ENCODE measurements around the gene UNC13B.

UNC13B gene

DNA sequence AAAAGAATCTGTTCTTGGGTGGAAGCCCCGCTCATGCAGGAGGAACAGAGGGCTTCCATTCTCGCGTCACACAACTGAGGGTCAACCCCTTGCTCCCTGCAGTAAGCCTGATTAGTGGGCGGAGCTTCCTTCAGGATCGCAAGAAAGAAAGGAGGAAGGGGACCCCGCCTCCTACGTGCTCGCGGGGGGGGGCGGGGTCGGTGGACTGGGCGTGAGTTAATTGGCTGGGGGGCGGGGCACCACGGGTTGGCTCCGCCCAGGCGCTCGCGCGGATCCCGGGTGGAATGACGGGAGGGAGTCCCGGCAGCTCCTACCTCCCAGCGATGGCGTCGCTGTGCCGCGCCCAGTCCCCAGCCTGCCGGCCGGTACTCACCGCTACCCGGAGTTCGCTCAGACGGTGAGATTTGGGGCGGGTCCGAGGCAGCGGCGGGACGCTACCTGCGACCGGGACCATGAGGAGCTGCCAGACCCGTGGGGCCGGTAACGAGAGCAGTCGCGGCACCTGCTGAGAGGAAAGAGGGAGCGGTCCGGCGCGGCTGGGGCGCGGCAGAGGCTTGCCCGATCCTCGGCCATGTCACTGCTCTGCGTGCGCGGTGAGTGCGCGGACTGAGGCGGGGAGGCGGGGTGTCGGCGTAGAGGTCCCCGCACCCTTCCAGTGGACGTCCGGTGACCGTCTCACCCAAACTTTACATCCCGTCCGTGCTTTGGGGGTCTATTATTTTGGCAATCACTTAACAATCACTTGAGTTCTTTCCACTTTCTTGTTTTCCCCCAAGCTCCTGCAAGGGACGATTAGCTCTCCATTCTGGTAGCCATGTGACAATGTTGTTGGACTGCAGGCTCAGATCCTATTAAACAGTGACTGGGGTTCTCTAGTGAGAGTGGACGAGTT lies at the start of gene UNC13B:
UNC13B (plus strand) TSS at position 297 of the 892 bp plus-strand sequence; CDS start at position 572, 275 bp downstream.
- peak within 1 kb of the TSS; percentile 85 for H3K4me3 ChIP-seq (ENCODE audit: low read depth, low read length)
- TF ChIP-seq, protein P1, sequence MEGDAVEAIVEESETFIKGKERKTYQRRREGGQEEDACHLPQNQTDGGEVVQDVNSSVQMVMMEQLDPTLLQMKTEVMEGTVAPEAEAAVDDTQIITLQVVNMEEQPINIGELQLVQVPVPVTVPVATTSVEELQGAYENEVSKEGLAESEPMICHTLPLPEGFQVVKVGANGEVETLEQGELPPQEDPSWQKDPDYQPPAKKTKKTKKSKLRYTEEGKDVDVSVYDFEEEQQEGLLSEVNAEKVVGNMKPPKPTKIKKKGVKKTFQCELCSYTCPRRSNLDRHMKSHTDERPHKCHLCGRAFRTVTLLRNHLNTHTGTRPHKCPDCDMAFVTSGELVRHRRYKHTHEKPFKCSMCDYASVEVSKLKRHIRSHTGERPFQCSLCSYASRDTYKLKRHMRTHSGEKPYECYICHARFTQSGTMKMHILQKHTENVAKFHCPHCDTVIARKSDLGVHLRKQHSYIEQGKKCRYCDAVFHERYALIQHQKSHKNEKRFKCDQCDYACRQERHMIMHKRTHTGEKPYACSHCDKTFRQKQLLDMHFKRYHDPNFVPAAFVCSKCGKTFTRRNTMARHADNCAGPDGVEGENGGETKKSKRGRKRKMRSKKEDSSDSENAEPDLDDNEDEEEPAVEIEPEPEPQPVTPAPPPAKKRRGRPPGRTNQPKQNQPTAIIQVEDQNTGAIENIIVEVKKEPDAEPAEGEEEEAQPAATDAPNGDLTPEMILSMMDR (IDR thresholded peaks at IDR 0.05; ENCODE audit: low read depth, low read length, missing control alignments) = no peak
- peak; percentile 69 for DNase-seq (ENCODE audit: low read depth)
- in situ Hi-C loops (cut with HindIII; ENCODE audit: low sequenced_read_pairs) = loop anchor here (25.0 kb wide), 1 partner anchor 275 kb away; no protein-coding TSS in a partner anchor

DNA sequence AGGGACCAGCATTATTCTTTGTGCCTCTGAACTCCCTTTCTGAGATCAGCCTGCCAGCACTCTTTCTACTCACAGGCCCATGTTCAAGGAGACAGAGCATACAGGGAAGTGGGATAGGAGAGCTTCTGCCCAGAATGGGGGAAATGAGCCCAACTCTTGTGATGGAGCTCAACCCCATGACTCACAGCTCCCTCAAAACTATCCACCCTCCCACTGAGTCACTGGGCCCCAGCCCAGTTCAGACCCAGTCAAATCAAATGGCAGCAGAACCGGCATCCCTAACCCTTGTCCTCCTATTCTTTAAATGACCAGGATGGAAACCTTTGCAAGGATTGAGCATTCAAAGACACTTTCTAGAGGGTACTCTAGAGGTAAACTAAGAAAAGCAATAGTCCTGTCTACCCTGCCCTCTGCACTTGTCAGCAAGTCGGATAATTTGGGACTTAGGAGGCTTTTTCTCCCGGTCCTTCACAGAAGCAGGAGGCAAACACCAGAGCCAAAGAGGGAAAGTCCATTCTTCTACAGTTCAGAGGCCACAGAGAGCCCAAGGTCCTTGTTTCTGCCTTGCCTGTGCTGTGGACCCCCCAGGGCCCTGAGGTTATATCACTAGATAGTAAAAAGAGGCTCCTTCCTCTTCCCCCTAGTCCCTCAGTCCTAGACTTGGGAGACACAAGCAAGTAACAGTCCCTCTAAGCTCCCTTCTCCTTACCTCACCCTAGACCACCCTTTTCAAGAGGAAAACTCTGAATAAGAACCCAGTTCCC lies 49.4 kb upstream of the UNC13B start:
- DNase-seq (ENCODE audit: low read depth) = no peak
- peak overlapping the region; percentile 28 for H3K4me3 ChIP-seq (ENCODE audit: low read depth, low read length)
- in situ Hi-C loops (cut with HindIII; ENCODE audit: low sequenced_read_pairs) = no loop called here
- TF ChIP-seq, protein P1 (IDR thresholded peaks at IDR 0.05; ENCODE audit: low read depth, low read length, missing control alignments) = no peak

DNA sequence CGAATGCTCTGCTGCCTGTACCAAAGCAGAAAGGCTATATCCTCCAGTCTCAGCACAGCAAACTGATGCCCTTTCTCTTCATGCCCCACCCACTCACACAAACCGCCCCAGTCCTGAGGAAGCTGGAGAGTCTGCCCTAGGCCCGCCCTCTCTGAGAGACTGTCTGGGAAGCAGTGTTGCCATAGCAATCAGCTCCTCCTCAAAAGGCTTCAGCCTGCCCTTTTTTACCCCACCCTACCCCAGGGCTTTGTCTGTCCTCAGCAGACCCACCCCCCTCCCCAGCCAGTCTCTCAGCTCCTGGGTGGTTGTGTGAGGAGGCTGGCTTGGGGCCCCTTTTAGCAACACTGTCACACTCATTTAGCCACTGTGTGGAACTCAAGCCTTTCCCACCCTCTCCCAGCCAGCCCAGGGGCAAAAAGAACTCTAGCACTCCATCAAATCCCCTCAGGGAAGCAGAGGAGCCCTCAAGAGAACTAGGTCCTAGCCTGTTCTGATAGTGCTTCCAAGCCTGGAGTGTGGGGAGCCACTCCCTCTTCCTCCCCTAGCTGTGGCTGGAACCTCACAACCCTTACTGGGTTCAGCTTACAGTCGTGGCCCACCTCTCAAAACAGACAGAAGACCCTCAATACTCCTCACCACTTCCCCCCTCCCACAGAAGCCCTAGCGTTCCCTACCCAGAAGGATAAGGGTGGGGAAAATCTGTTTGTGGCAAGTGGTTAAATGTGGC lies 47.5 kb upstream of the UNC13B start:
- DNase-seq (ENCODE audit: low read depth) = peak; percentile 76
- H3K4me3 ChIP-seq (ENCODE audit: low read depth, low read length) = peak overlapping the region; percentile 68
- in situ Hi-C loops (cut with HindIII; ENCODE audit: low sequenced_read_pairs) = no loop called here
- TF ChIP-seq, protein P1 (IDR thresholded peaks at IDR 0.05; ENCODE audit: low read depth, low read length, missing control alignments) = no peak

DNA sequence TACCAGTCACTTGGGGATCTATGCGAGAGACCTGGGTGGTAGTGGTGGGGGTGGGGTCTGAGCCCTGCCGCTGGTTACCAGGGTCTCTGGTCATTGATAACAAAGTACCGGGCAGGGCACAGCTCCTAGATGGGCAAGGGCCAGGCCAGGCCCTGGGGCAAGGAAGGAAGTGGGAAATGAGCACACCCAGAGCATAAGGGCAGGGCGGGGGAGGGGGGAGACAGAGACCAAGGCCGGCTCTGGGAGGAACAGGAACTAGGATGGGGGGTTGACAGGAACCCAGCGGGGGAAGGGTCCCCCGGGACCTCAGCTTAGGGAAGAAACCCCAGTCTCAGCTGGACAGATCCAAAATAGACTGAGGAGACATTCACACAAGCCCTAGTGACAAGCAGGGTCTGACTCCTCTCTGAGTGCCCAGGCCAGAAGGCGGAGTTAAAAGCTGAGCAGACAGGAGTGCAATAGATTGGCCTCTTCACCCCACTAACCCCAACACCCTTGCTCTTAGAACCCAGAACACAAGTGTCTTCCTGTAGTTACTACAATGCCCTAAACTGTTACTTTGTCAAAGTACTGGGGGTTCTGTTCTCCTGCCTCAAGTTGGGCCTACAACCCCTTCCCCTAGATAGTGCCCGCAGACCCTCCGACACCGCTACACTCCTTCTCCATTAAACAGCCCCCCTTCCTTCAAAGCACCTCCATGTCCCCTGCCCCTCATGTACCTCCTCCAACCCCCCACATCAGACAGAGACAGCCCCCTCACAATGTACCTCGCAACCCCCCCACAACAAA lies 46.8 kb upstream of the UNC13B start:
- DNase-seq (ENCODE audit: low read depth) = no peak
- in situ Hi-C loops (cut with HindIII; ENCODE audit: low sequenced_read_pairs) = no loop called here
- TF ChIP-seq, protein P1 (IDR thresholded peaks at IDR 0.05; ENCODE audit: low read depth, low read length, missing control alignments) = no peak
- H3K4me3 ChIP-seq (ENCODE audit: low read depth, low read length) = peak overlapping the region; percentile 68

DNA sequence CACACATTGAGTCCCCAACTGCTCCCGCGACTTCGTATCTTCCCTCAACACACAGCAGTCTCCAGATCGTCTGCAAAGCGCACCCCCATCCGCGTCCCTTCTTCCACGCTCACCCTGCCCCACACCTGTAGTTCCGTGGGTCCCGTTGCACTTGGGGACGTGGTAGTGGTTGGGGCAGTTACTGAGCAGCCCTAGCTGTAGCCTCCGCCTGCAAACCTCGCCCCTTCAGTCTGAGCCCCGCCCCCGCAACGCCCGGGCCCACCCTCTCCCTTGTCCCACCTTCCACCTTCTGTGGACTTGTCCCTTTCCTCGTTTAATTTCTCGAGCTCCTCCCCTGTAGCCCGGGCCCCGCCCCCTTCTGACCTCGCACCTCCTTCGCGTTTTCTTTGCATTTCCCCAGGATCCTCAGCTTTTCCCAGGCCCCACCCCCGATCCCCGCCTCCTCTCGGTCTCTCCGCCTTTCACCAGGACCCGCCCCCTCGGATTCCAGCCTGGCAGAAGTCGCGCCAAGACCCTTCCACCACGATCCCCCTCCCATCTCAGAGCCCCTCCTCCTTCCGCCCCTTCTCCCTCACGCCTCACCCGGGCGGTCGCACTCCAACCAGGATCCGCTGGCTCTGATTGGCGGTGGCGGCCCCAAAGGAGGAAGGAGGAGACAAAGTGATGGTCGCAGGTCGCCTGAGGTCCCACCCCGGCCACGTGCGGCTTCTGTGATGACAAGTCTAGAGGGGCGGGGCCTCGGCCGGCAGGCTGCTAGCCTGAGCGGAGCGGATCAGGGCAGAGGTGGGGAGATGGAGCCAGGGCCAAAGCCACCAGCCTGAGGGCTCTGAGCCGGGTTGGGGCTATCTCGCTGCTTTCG lies 45.9 kb upstream of the UNC13B start, which contains the start of gene ATOSB:
ATOSB (minus strand) TSS at position 183 of the 859 bp plus-strand sequence. CDS start 7,588 bp downstream, outside the sequence.
- DNase-seq (ENCODE audit: low read depth) = peak; percentile 93
- H3K4me3 ChIP-seq (ENCODE audit: low read depth, low read length) = peak within 1 kb of the TSS; percentile 68
- TF ChIP-seq, protein P1 (IDR thresholded peaks at IDR 0.05; ENCODE audit: low read depth, low read length, missing control alignments) = no peak
- in situ Hi-C loops (cut with HindIII; ENCODE audit: low sequenced_read_pairs) = no loop called here

Data from astrocyte of the cerebellum (primary cell).